Measurements from ENCODE around the gene BTBD19. TPM values are rescaled to one million over a fixed set of nuclear protein-coding genes. Genes with fewer than 3 reads are reported as not detected.

BTBD19 gene
- total and polyA plus RNA-seq, 2 donors (not counting 1 experiment from before 2014, with no cell fraction given), result 5.0 to 8.7 TPM

DNA sequence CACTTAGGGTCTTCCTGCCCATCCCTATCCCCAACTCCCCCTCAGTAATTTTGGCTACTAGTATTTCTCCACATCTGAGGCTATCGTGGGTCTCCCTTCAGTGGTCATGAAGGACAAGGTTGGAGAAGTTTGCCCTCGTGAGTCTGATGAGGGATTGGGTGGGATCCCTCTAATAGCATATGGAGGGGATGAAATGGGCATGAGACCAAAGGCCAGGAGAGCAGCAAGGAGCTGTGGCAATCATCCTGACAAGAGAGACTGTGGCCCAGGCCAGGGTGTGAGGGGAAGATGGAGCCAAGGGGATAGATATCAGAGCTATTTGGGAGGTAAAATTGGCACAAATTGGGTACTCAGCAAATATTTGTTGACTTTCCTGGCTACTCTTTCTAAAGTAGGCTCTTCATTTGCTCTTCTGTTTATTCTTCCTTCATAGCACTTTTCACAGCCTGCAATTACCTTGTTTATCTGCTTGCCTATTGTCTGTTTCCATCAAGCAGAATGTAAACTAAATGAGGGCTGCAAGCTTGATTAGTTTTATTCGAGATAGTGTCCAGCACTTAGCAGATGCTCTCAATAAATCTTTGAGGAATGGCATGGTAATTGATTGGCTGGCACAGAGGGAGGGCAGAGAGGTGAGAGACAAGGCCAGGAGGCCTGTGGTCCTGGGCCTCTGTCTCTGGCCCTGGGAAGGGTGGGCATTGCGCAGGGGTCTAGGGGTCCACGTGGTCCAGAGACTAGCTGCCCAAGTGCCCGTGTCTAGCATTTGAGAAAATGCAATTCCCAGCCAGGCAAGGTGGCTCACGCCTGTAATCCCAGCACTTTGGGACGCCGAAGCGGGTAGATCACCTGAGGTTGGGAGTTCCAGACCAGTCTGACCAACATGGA, 9.6 kb upstream of the BTBD19 start:
- DNase-seq (ENCODE audit: low read depth in 2 of 2), result no peak
- Histone ChIP-seq H3K4me3 (replicated peaks in 1 of 4; ENCODE audit: control extremely low read depth in 1 of 4, insufficient read depth in 1 of 4, low read depth in 3 of 4, low read length in 4 of 4) (no peak overlapping the region), H3K4me1 (ENCODE audit: control insufficient read depth, extremely low read depth, insufficient read depth, low read length) (peaks cover 17% of the 10 kb centered on the region), H3K27me3 (ENCODE audit: control insufficient read depth, insufficient read depth, low read length) (no peaks in the 10 kb centered on the region), H2AFZ (ENCODE audit: low read length) (no peak overlapping the region), H3K79me2 (ENCODE audit: control insufficient read depth, insufficient read depth, low read length) (peaks cover 32% of the 10 kb centered on the region), H3K9ac (ENCODE audit: insufficient read depth, low read length) (no peak overlapping the region), H3K9me3 (ENCODE audit: control insufficient read depth, insufficient read depth, low read depth, low read length) (no peaks in the 10 kb centered on the region), H4K20me1 (ENCODE audit: control insufficient read depth, extremely low read depth, insufficient read depth, low read length) (no peaks in the 10 kb centered on the region), H3K4me2 (ENCODE audit: extremely low read depth, insufficient read depth, low read length) (no peak overlapping the region), H3K27ac (ENCODE audit: insufficient read depth, low read length) (no peak overlapping the region), H3K36me3 (ENCODE audit: control insufficient read depth, insufficient read depth, low read length) (peaks cover 17% of the 10 kb centered on the region)
- TF ChIP-seq, protein P1, sequence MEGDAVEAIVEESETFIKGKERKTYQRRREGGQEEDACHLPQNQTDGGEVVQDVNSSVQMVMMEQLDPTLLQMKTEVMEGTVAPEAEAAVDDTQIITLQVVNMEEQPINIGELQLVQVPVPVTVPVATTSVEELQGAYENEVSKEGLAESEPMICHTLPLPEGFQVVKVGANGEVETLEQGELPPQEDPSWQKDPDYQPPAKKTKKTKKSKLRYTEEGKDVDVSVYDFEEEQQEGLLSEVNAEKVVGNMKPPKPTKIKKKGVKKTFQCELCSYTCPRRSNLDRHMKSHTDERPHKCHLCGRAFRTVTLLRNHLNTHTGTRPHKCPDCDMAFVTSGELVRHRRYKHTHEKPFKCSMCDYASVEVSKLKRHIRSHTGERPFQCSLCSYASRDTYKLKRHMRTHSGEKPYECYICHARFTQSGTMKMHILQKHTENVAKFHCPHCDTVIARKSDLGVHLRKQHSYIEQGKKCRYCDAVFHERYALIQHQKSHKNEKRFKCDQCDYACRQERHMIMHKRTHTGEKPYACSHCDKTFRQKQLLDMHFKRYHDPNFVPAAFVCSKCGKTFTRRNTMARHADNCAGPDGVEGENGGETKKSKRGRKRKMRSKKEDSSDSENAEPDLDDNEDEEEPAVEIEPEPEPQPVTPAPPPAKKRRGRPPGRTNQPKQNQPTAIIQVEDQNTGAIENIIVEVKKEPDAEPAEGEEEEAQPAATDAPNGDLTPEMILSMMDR (conservative IDR thresholded peaks at IDR 0.05 in 1 of 2, IDR thresholded peaks at IDR 0.05 in 1 of 2; ENCODE audit: low read depth in 1 of 2, low read length in 2 of 2), result no peak
- TF ChIP-seq EZH2 (IDR thresholded peaks at IDR 0.05; ENCODE audit: low read length, missing control alignments), result no peak

DNA sequence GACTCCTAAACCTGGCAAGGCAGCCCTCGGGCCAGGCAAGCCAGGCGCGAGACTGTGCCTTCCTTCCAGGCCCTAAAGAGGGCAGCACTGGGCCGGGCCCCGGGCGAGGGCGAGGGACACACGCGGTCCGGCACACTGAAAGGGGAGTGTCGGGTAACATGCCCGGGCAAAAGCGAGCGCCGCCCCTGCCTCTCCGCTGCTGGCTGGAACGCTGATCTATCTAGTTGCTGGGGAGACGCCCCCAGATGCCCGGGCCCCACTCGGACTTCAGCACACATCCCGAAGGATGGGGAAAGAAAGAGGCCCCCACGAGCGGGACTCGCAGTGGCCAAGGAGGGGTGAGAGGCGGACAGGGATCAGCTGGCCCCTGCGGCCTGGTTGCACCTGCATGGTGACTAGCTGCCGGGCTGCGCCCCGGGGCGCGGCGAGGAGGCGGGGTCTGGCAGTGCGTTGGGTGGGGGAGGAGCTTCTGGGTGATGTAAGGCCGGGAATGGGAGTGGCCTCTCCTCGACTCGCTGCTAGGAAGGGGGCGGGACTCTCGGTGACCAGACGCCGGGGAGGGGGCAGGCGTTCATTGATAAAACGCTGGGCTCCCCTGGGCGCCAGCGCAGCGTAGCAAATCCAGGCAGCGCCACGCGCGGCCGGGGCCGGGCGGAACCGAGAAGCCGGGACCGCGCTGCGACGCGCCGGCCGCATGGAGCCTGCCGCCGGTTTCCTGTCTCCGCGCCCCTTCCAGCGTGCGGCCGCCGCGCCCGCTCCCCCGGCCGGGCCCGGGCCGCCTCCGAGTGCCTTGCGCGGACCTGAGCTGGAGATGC, 8.3 kb upstream of the BTBD19 start, which contains the start of gene PLK3:
Gene PLK3, plus strand, starts transcription at position 608 of the 815 bp plus-strand sequence. Its CDS starts 87 bp downstream, at position 695.
- no peak for TF ChIP-seq EZH2 (IDR thresholded peaks at IDR 0.05; ENCODE audit: low read length, missing control alignments)
- TF ChIP-seq, protein P1 (conservative IDR thresholded peaks at IDR 0.05 in 1 of 2, IDR thresholded peaks at IDR 0.05 in 1 of 2; ENCODE audit: low read depth in 1 of 2, low read length in 2 of 2), result peak; percentile 78 to 86
- Histone ChIP-seq H3K36me3 (ENCODE audit: control insufficient read depth, insufficient read depth, low read length) (peaks cover 25% of the 10 kb centered on the region), H3K4me2 (ENCODE audit: extremely low read depth, insufficient read depth, low read length) (peak within 1 kb of the TSS; percentile 87), H3K79me2 (ENCODE audit: control insufficient read depth, insufficient read depth, low read length) (peaks cover 41% of the 10 kb centered on the region), H3K4me1 (ENCODE audit: control insufficient read depth, extremely low read depth, insufficient read depth, low read length) (peaks cover 17% of the 10 kb centered on the region), H3K9me3 (ENCODE audit: control insufficient read depth, insufficient read depth, low read depth, low read length) (no peaks in the 10 kb centered on the region), H3K27me3 (ENCODE audit: control insufficient read depth, insufficient read depth, low read length) (no peaks in the 10 kb centered on the region), H4K20me1 (ENCODE audit: control insufficient read depth, extremely low read depth, insufficient read depth, low read length) (no peaks in the 10 kb centered on the region), H3K9ac (ENCODE audit: insufficient read depth, low read length) (peak within 1 kb of the TSS; percentile 95), H3K4me3 (replicated peaks in 1 of 4; ENCODE audit: control extremely low read depth in 1 of 4, insufficient read depth in 1 of 4, low read depth in 3 of 4, low read length in 4 of 4) (peak within 1 kb of the TSS; percentile 66 to 98 (median 93)), H2AFZ (ENCODE audit: low read length) (peak within 1 kb of the TSS; percentile 68), H3K27ac (ENCODE audit: insufficient read depth, low read length) (peak within 1 kb of the TSS; percentile 92)
- DNase-seq (ENCODE audit: low read depth in 2 of 2), result peak; percentile 96 to 98

All from fibroblast of lung (primary cell).